K562 (cell line): Measurements from ENCODE around the gene KLHL15. TPM values are rescaled to one million over a fixed set of nuclear protein-coding genes. Genes with fewer than 3 reads are reported as not detected.

Source experiments
- EGR1 ChIP-seq: fragments of 450-650 bp; conservative IDR thresholded peaks from 2 replicates; pipeline ENCODE4 v1.6.1; 2017; ENCODE audit warnings: mild to moderate bottlenecking
- ETV6 ChIP-seq, 3 experiments: fragments of 150-350 bp in 1 of 3; sonication (generic) in 1 of 3; formaldehyde crosslinking in 1 of 3; IDR thresholded peaks; 2 replicates each; pipeline versions ENCODE4 v1.6.1 to v1.8.0; 2014 to 2022; ENCODE audit warnings: borderline replicate concordance in 2 of 3, low read depth in 2 of 3, antibody characterized with exemption in 1 of 3, low read length in 1 of 3, mild to moderate bottlenecking in 1 of 3, missing genetic modification reagents in 1 of 3
- PPARD ChIP-seq: fragments of 250-450 bp; sonication (Bioruptor Pico); IDR thresholded peaks from 2 replicates; pipeline ENCODE4 v1.8.0; 2022; ENCODE audit warnings: inconsistent platforms, mild to moderate bottlenecking, moderate library complexity
- TAF1 ChIP-seq: IDR thresholded peaks from 2 replicates; pipeline ENCODE4 v1.6.1; 2011; ENCODE audit warnings: mild to moderate bottlenecking, low read length, moderate library complexity; ENCODE audit not compliant: insufficient read depth, control insufficient read depth, severe bottlenecking; ENCODE audit errors: extremely low read depth
- polyA plus RNA-seq, 8 experiments: library from polyadenylated mRNA; depleted of rRNA in 4 of 8; stranded (reverse) in 5 of 8; unstranded in 3 of 8; fragments of >200 nt; fragmentation: Nextera tagmentation in 2 of 8; fragmentation: Illumina TruSeq in 1 of 8; extraction: Ambion mirVana in 2 of 8; extraction: Trizol in 1 of 8; gene quantifications; 2 replicates each; pipeline versions ENCODE4 v1.2.1 to v1.2.3, GENCODE V29; 2011 to 2014; ENCODE audit warnings: inconsistent platforms in 1 of 8, missing spikeins in 1 of 8
- total RNA-seq, 7 experiments: library from RNA; depleted of rRNA in 6 of 7; stranded (reverse); fragments of >200 nt in 6 of 7; fragmentation: Illumina TruSeq in 2 of 7; extraction: Trizol in 2 of 7; gene quantifications; 2 replicates each; pipeline versions ENCODE4 v1.2.1 to v1.2.3, GENCODE V29; 2011 to 2021; ENCODE audit warnings: low replicate concordance in 1 of 7
- TF ChIP-seq, protein P1 (sequence below): fragments of 450-650 bp; formaldehyde crosslinking; conservative IDR thresholded peaks from 2 replicates; pipeline ENCODE4 v1.4.0; 2022; ENCODE audit warnings: mild to moderate bottlenecking, missing genetic modification characterization

The KLHL15 gene
- total and polyA plus RNA-seq, 9 of the 15 experiments (the other 6 are each of a cell fraction or from before 2014, with no cell fraction given), result 3.0 to 12.4 (median 7.6) TPM

DNA sequence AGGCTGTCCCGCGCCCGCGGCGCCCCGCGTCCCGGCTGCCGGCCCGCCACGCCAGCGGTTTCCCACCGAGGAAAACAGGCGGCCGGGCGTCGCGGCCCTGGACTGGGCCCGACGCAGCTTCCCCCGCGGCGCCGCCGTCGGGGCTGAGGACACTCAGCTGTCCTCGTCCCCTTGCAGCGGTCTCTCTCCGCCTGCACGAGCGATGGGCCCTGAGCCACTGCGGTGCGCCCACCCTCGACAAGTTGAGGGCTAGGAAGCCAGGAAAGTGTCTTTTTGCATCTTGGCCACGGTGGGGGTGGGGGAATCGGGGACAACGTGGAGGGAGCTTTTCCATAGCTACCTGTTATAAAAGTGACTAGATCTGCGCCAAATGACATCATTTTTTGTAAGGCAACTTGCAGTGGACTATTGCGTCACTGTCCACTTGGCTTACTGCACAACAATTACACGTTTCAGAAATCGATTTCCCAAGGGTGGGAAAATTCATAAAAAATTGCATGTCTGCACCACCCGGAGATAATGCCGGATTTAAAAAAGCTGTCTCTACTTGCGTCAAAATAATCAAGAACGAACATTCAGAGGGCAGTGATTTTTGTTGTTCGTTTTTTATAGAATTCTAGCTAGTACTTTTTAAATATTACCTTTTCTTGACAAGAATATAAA is 1.1 kb downstream of the KLHL15 start (continued):
- TF ChIP-seq, protein P1, sequence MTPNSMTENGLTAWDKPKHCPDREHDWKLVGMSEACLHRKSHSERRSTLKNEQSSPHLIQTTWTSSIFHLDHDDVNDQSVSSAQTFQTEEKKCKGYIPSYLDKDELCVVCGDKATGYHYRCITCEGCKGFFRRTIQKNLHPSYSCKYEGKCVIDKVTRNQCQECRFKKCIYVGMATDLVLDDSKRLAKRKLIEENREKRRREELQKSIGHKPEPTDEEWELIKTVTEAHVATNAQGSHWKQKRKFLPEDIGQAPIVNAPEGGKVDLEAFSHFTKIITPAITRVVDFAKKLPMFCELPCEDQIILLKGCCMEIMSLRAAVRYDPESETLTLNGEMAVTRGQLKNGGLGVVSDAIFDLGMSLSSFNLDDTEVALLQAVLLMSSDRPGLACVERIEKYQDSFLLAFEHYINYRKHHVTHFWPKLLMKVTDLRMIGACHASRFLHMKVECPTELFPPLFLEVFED (CRISPR knock-in tag), result no peak
- TF ChIP-seq TAF1, result peak; percentile 58
- TF ChIP-seq PPARD (CRISPR knock-in tag), result no peak
- TF ChIP-seq EGR1, result no peak
- TF ChIP-seq ETV6 (IDR thresholded peaks at IDR 0.05; ENCODE audit: borderline replicate concordance in 1 of 2, low read depth in 2 of 2, low read length in 1 of 2), result no peak
- no peak for TF ChIP-seq ETV6 (CRISPR knock-in tag; IDR thresholded peaks at IDR 0.05; ENCODE audit: borderline replicate concordance)
